ENCODE measurements around the gene COA6. TPM values are rescaled to one million over a fixed set of nuclear protein-coding genes. Genes with fewer than 3 reads are reported as not detected.

COA6 gene
- total and polyA plus RNA-seq, 2 of the 8 experiments (the other 6 are each of a cell fraction or from before 2014, with no cell fraction given) = 22.9 to 44.9 TPM

DNA sequence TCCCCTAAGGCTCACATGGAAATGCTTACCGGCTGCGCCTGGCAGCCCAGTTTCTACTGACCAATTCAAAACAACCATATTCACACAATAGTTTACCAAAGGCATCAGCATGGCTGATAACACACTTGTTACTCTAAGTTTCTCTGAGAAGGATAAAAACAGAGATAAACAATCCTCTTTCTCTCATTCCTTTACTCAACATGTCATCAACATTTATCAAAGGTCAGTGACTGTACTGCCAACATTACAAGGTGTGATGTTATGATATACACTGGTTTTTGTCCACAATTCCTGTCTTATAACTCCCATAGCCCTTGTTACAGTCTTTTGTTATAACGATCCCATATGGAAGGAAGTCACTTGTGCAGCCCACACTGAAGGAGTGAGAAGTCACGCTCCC is 33.6 kb downstream of the COA6 start:
- DNase-seq (ENCODE audit: low read depth in 1 of 2, low spot score in 2 of 2) (no peak), FAIRE-seq (no peak)
- Histone ChIP-seq H3K79me1 (ENCODE audit: low read depth, low read length) (no peaks in the 10 kb centered on the region), H3K56ac (replicated peaks; ENCODE audit: insufficient read length, low read depth, low read length) (no peak overlapping the region), H4K91ac (replicated peaks; ENCODE audit: insufficient read length, low read length) (no peak overlapping the region), H3K79me2 (ENCODE audit: control insufficient read depth in 1 of 2, insufficient read depth in 2 of 2, low read length in 2 of 2) (no peaks in the 10 kb centered on the region), H2AK5ac (ENCODE audit: low read depth, low read length) (no peak overlapping the region), H2BK120ac (replicated peaks; ENCODE audit: low read depth, low read length) (no peak overlapping the region), H2AFZ (ENCODE audit: low read length) (no peak overlapping the region), H3K18ac (ENCODE audit: extremely low read depth, low read length) (no peak overlapping the region), H3K23me2 (ENCODE audit: low read depth, low read length) (no peaks in the 10 kb centered on the region), H3K4me2 (ENCODE audit: insufficient read depth in 1 of 2, low read depth in 2 of 2, low read length in 2 of 2) (no peak overlapping the region), H3K27ac (ENCODE audit: low read depth, low read length) (no peak overlapping the region), H3K23ac (ENCODE audit: insufficient read length) (no peak overlapping the region), H3K4me1 (replicated peaks in 1 of 4; ENCODE audit: control insufficient read depth in 3 of 4, insufficient read depth in 4 of 4, low read length in 3 of 4) (no peaks in the 10 kb centered on the region), H4K8ac (ENCODE audit: extremely low read depth, insufficient read depth, low read length) (no peak overlapping the region), H2BK5ac (ENCODE audit: low read depth, low read length) (no peak overlapping the region), H3K36me3 (ENCODE audit: control insufficient read depth in 2 of 4, insufficient read depth in 4 of 4, low read length in 3 of 4) (no peaks in the 10 kb centered on the region; a peak in 1 of 8 replicates), H4K5ac (ENCODE audit: insufficient read length, low read depth, low read length) (no peak overlapping the region), H4K20me1 (replicated peaks in 1 of 2; ENCODE audit: control insufficient read depth in 1 of 2, insufficient read depth in 2 of 2, low read length in 2 of 2) (peaks cover 0 to 2% of the 10 kb centered on the region in 2 experiments), H3K4ac (replicated peaks; ENCODE audit: insufficient read length, low read depth, low read length) (no peak overlapping the region), H2BK20ac (ENCODE audit: low read length) (no peak overlapping the region), H2BK12ac (ENCODE audit: low read depth, low read length) (no peak overlapping the region), H2BK15ac (ENCODE audit: low read length) (no peak overlapping the region), H3K9ac (replicated peaks in 1 of 4; ENCODE audit: extremely low read depth in 1 of 4, low read depth in 3 of 4, low read length in 3 of 4) (no peak overlapping the region), H3K14ac (ENCODE audit: insufficient read length) (no peak overlapping the region), H3K27me3 (replicated peaks in 1 of 4; ENCODE audit: control insufficient read depth in 3 of 4, extremely low read depth in 1 of 4, insufficient read depth in 3 of 4, low read length in 3 of 4) (no peaks in the 10 kb centered on the region), H3K4me3 (ENCODE audit: extremely low read depth in 1 of 4, insufficient read depth in 2 of 4, low read depth in 3 of 4, low read length in 4 of 4) (no peak overlapping the region), H3K9me3 (ENCODE audit: insufficient read depth in 2 of 2, low read depth in 1 of 2, low read length in 1 of 2) (no peaks in the 10 kb centered on the region)
- 96% methylated on average over 4 of the region's 4 CpGs; no CpG with 5 or more reads in 1 of the 2 experiments for WGBS, 2 experiments (ENCODE audit: extremely low coverage in 1 of 2, insufficient coverage in 1 of 2, insufficient read length in 1 of 2, insufficient replicate concordance in 2 of 2, low coverage in 1 of 2, low lambda C conversion rate in 2 of 2, missing lambda C conversion rate in 1 of 2)
- POLR2A ChIA-PET (ENCODE audit: partially characterized antibody) = interaction anchor here (0.7 kb wide), 1 partner anchor 717 kb away, joined by 4 read pairs; no protein-coding TSS in a partner anchor
- CTCF ChIA-PET (ENCODE audit: partially characterized antibody) = interaction anchor here (0.7 to 2.3 kb wide), 4 partner anchors 12 to 288 kb away, joined by 3 to 6 read pairs (median 4); no protein-coding TSS in a partner anchor
- TF ChIP-seq TBP (IDR thresholded peaks at IDR 0.05; ENCODE audit: low read depth, low read length) (no peak), SRF (IDR thresholded peaks at IDR 0.05; ENCODE audit: low read depth, low read length) (no peak), KDM5A (IDR thresholded peaks at IDR 0.05; ENCODE audit: low read length) (no peak), HDAC2 (IDR thresholded peaks at IDR 0.05; ENCODE audit: borderline replicate concordance in 1 of 2, low read depth in 2 of 2, low read length in 2 of 2) (no peak), POLR2AphosphoS5 (IDR thresholded peaks at IDR 0.05; ENCODE audit: low read depth, low read length) (no peak), TAF7 (optimal IDR thresholded peaks at IDR 0.05; ENCODE audit: borderline replicate concordance, low read depth, low read length) (no peak), MAFK (IDR thresholded peaks at IDR 0.05; ENCODE audit: low read depth, low read length) (no peak), RAD21 (IDR thresholded peaks at IDR 0.05 in 1 of 2, conservative IDR thresholded peaks at IDR 0.05 in 1 of 2; ENCODE audit: low read depth in 2 of 2, low read length in 2 of 2) (no peak), JUND (IDR thresholded peaks at IDR 0.05; ENCODE audit: low read length) (no peak)
- TF ChIP-seq, protein P1, sequence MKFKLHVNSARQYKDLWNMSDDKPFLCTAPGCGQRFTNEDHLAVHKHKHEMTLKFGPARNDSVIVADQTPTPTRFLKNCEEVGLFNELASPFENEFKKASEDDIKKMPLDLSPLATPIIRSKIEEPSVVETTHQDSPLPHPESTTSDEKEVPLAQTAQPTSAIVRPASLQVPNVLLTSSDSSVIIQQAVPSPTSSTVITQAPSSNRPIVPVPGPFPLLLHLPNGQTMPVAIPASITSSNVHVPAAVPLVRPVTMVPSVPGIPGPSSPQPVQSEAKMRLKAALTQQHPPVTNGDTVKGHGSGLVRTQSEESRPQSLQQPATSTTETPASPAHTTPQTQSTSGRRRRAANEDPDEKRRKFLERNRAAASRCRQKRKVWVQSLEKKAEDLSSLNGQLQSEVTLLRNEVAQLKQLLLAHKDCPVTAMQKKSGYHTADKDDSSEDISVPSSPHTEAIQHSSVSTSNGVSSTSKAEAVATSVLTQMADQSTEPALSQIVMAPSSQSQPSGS (IDR thresholded peaks at IDR 0.05; ENCODE audit: low read length) = no peak
- TF ChIP-seq, protein P2, sequence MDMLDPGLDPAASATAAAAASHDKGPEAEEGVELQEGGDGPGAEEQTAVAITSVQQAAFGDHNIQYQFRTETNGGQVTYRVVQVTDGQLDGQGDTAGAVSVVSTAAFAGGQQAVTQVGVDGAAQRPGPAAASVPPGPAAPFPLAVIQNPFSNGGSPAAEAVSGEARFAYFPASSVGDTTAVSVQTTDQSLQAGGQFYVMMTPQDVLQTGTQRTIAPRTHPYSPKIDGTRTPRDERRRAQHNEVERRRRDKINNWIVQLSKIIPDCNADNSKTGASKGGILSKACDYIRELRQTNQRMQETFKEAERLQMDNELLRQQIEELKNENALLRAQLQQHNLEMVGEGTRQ (IDR thresholded peaks at IDR 0.05; ENCODE audit: low read length) = no peak

Measured in H1 (cell line).